ENCODE measurements around the gene TSPAN6. TPM values are rescaled to one million over a fixed set of nuclear protein-coding genes. Genes with fewer than 3 reads are reported as not detected.

TSPAN6 gene
- total RNA-seq, 1 donor from 2014 or later = 205 TPM

GRCh38 chrX:100593581-100593980, 43.0 kb downstream of the TSPAN6 start:
- no peak overlapping the region for H3K27ac Mint-ChIP-seq
- Histone ChIP-seq H2AFZ (replicated peaks) (no peak overlapping the region), H4K20me1 (ENCODE audit: low read depth) (no peaks in the 10 kb centered on the region), H3F3A (ENCODE audit: low read depth) (no peaks in the 10 kb centered on the region), H3K79me2 (ENCODE audit: low read depth) (no peaks in the 10 kb centered on the region), H3K27ac (no peak overlapping the region), H3K4me1 (no peaks in the 10 kb centered on the region), H3K4me3 (no peak overlapping the region), H3K9me3 (ENCODE audit: low read depth) (no peaks in the 10 kb centered on the region), H3K9ac (no peak overlapping the region), H3K27me3 (no peaks in the 10 kb centered on the region), H3K4me2 (no peak overlapping the region), H3K36me3 (no peaks in the 10 kb centered on the region)
- no peak overlapping the region for H3K4me3 Mint-ChIP-seq
- TF ChIP-seq CTCF (IDR thresholded peaks at IDR 0.05) (no peak), EZH2phosphoT487 (IDR thresholded peaks at IDR 0.05) (no peak), EZH2 (IDR thresholded peaks at IDR 0.05) (no peak)
- peaks cover 2% of the 10 kb centered on the region for H3K27me3 Mint-ChIP-seq (ENCODE audit: insufficient read depth, low read depth)
- H3K36me3 Mint-ChIP-seq = no peaks in the 10 kb centered on the region
- H3K9me3 Mint-ChIP-seq = no peaks in the 10 kb centered on the region
- DNase-seq (ENCODE audit: low spot score) = no peak
- no peaks in the 10 kb centered on the region for H3K4me1 Mint-ChIP-seq

- no peak overlapping the region for H3K27ac ChIP-seq
- H3K4me1 ChIP-seq = no peaks in the 10 kb centered on the region
- no peaks in the 10 kb centered on the region for H4K20me1 ChIP-seq (ENCODE audit: low read depth)
- no peak overlapping the region for H3K4me3 Mint-ChIP-seq
- no peak overlapping the region for H3K27ac Mint-ChIP-seq
- no peaks in the 10 kb centered on the region for H3K9me3 ChIP-seq (ENCODE audit: low read depth)
- peaks cover 2% of the 10 kb centered on the region for H3K27me3 Mint-ChIP-seq (ENCODE audit: insufficient read depth, low read depth)
- no peak overlapping the region for H3K4me2 ChIP-seq
- H3K36me3 Mint-ChIP-seq = no peaks in the 10 kb centered on the region
- no peaks in the 10 kb centered on the region for H3K79me2 ChIP-seq (ENCODE audit: low read depth)
- H3K4me3 ChIP-seq = no peak overlapping the region
- DNase-seq (ENCODE audit: low spot score) = no peak
- no peak overlapping the region for H2AFZ ChIP-seq (replicated peaks)
- no peaks in the 10 kb centered on the region for H3F3A ChIP-seq (ENCODE audit: low read depth)
- H3K27me3 ChIP-seq = no peaks in the 10 kb centered on the region
- TF ChIP-seq EZH2phosphoT487 (IDR thresholded peaks at IDR 0.05) = no peak
- no peak for TF ChIP-seq CTCF (IDR thresholded peaks at IDR 0.05)
- no peak for TF ChIP-seq EZH2 (IDR thresholded peaks at IDR 0.05)
- H3K36me3 ChIP-seq = no peaks in the 10 kb centered on the region
- H3K9me3 Mint-ChIP-seq = no peaks in the 10 kb centered on the region
- H3K9ac ChIP-seq = no peak overlapping the region
- peaks cover 1% of the 10 kb centered on the region for H3K4me1 Mint-ChIP-seq
Measured at GRCh38 chrX:100593126-100593525, 43.5 kb downstream of the TSPAN6 start.

GRCh38 chrX:100591256-100592051, 45.2 kb downstream of the TSPAN6 start:
- TF ChIP-seq EZH2 (IDR thresholded peaks at IDR 0.05) (no peak), CTCF (IDR thresholded peaks at IDR 0.05) (no peak), EZH2phosphoT487 (IDR thresholded peaks at IDR 0.05) (no peak)

More at GRCh38 chrX:100591256-100592051, 45.2 kb downstream of the TSPAN6 start:
- DNase-seq (ENCODE audit: low spot score) = no peak
- no peaks in the 10 kb centered on the region for H3K36me3 Mint-ChIP-seq
- Histone ChIP-seq H4K20me1 (ENCODE audit: low read depth) (no peaks in the 10 kb centered on the region), H3K27ac (no peak overlapping the region), H3F3A (ENCODE audit: low read depth) (no peaks in the 10 kb centered on the region), H3K4me2 (no peak overlapping the region), H3K4me1 (no peaks in the 10 kb centered on the region), H3K4me3 (no peak overlapping the region), H2AFZ (replicated peaks) (no peak overlapping the region), H3K36me3 (no peaks in the 10 kb centered on the region), H3K9me3 (ENCODE audit: low read depth) (no peaks in the 10 kb centered on the region), H3K27me3 (no peaks in the 10 kb centered on the region), H3K79me2 (ENCODE audit: low read depth) (no peaks in the 10 kb centered on the region), H3K9ac (no peak overlapping the region)
- H3K9me3 Mint-ChIP-seq = no peaks in the 10 kb centered on the region
- H3K4me3 Mint-ChIP-seq = no peak overlapping the region
- H3K27ac Mint-ChIP-seq = no peak overlapping the region
- H3K4me1 Mint-ChIP-seq = peaks cover 4% of the 10 kb centered on the region
- H3K27me3 Mint-ChIP-seq (ENCODE audit: insufficient read depth, low read depth) = peaks cover 2% of the 10 kb centered on the region
